ENCODE data around the gene PNKD.
A peak's percentile ranks its signal among the peaks of the same experiment; 100 is the strongest.

Gene PNKD, protein sequence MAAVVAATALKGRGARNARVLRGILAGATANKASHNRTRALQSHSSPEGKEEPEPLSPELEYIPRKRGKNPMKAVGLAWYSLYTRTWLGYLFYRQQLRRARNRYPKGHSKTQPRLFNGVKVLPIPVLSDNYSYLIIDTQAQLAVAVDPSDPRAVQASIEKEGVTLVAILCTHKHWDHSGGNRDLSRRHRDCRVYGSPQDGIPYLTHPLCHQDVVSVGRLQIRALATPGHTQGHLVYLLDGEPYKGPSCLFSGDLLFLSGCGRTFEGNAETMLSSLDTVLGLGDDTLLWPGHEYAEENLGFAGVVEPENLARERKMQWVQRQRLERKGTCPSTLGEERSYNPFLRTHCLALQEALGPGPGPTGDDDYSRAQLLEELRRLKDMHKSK

DNA sequence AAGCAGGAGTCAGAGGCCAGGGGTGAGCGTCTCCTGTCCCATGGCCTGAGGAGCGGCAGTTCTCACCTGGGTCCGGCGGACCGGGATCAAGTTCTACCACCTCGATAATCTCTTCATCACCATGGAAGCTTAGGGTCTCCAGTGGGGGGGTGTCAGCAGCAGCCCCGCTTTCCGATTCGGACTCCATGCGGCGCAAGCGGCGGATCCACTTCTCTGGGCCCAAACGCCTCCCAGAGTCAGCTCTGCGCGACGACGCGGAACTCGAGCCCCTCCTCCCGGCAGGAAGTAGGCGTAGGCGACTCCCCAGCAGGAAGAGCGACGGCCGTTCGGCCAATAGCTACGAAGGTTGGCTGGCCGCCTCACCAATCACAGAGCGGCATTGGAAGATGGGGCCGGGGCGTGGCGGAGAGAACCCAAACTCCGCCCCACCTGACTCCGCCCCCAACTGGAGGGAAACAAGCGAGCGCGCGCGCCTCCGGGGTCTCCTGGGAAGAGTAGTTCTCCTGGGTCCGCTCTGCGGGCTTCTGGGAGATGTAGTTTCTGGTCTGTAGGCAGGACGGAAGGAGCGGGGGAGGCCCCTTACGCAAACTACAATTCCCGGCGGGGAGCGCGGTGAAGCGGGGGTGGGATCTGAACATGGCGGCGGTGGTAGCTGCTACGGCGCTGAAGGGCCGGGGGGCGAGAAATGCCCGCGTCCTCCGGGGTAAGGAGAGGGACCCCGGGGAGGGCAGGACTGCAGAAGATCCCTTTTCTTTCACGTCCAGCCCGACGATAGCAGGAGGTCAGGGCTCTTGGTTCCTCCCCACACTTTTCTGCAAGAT is at the start of gene PNKD, which contains the start of gene AAMP:
TSS of gene PNKD (plus strand) at position 620 of the 821 bp plus-strand sequence. CDS start at position 637, 17 bp downstream.
TSS of gene AAMP (minus strand) at position 238 of the 821 bp plus-strand sequence. CDS start at position 187, 51 bp downstream.
- peak; percentile 99 to 100 (median 100) for DNase-seq (ENCODE audit: low read depth in 4 of 4, low spot score in 1 of 4)

DNA sequence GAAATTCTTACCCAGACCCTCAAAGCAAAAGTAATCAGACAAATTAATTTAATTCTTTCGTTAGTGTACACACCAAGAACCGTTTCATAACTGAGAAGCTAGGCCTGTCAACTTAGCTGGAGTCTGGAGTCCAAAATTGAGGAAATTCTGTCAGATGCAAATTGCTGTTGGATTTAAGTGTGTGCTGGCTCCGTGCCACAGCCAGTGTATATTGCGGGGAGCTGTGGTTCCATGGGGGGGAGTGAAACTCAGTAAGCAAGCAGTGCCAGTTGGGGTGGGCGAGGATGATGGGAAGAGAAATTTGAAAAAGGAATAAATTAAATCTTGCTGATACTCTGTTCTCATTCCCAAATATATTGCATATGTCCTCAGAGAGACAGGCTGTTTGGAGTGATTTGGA is 49.3 kb upstream of the PNKD start:
- DNase-seq (ENCODE audit: low read depth in 4 of 4, low spot score in 1 of 4), result no peak

DNA sequence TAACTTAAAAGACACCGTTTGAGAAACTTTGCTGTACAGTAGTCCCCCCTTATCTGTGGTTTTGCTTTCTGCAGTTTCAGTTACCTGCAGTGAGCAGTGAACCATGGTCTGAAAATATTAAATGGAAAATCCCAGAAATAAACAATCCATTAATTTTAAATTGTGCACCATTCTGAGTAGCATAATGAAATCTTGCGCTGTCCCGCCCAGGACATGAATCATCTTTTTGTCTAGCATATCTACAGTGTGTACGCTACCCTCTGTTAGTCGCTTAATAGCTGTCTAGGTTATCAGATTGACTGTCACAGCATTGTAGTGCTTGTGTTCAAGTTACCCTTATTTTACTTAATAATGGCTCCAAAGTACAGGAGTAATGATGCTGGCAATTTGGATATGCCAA is 47.3 kb upstream of the PNKD start:
- DNase-seq (ENCODE audit: low read depth in 4 of 4, low spot score in 1 of 4), result no peak

DNA sequence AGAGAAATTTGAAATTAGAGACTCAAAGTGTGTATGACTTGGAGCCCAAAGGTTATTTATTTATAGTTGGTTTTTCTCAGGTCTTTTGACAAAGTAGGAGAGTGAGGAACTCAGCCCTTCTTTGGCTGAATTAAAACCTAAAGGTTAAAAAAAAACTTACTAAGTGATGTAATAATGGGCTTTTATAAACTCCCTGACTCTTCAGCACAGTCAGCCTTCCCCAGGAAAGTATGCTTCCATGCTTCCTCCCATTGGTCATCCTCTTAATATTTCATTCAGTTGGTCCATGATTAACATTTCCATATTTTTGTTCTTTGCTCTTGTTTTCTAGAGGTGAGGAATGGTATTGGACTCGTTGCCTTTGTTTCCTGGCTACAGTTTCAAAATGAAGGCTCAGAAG is 46.1 kb upstream of the PNKD start:
- no peak for DNase-seq (ENCODE audit: low read depth in 4 of 4, low spot score in 1 of 4)

DNA sequence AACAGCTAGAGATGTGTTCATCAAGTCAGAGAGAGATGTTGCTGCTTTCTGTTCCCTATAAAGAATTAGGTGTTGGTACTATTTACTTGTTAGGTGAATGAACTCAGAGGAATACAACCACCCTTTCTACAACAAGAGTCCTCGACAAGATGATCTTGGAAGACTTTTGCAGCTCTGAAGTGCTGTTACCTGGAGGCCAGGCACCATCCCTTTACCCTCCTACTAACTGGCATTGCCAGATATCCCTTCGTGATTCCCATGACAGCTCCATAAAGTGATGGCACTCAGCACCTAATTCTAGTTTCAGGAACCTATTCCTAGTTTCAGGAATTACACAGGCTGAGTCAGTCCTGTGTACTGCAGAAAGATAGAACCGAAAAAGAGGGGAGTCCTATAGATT is 43.4 kb upstream of the PNKD start:
- DNase-seq (ENCODE audit: low read depth in 4 of 4, low spot score in 1 of 4), result no peak

DNA sequence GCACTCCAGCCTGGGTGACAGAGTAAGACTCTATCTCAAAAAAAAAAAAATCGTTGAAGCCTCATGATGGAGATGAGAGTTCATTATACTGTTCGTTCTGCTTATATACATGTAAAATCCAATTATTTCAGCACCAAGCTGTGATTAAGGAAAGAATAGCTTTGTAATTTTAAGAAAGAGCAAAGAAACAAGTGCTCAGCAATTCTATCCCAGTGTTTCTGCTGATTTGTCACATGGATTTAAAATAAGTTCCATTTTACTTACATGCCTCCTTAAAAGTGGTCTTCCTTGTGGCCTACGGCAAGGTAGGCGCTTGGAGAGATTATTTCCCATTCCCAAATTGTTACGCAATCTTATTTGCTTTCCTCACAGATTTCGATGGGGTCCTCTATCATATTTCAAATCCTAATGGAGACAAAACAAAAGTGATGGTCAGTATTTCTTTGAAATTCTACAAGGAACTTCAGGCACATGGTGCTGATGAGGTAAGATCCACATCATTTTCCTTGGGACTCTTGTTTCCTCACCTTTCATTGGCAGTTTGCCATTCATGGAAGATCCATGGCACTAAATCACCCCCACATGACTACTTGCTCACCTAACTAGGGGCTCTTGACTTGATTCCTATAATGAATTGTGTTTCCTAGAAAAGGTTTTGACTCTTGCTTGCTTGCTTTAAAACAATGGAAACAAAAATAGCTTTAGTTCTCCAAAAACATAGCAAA is 41.8 kb upstream of the PNKD start:
- no peak for DNase-seq (ENCODE audit: low read depth in 4 of 4, low spot score in 1 of 4)

DNA sequence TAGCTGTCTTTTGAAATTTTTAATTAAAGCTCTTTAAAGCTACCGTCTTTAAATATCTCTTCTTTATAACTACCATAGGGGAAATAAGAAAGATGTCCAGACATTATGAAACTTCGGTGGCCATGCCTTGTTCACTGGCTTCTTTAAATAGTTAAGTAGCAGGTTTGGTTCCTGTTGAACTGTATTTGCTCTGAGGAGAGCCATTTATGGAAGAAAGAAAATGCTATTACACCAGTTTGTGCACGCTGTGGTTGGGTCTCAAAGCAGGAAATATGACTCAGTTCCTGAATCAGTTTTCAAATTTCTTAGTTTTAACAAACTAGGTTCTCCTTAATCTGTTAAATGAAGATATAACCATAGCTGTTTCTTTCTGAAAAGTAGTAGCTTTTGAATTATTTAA is 41.1 kb upstream of the PNKD start:
- no peak for DNase-seq (ENCODE audit: low read depth in 4 of 4, low spot score in 1 of 4)

DNA sequence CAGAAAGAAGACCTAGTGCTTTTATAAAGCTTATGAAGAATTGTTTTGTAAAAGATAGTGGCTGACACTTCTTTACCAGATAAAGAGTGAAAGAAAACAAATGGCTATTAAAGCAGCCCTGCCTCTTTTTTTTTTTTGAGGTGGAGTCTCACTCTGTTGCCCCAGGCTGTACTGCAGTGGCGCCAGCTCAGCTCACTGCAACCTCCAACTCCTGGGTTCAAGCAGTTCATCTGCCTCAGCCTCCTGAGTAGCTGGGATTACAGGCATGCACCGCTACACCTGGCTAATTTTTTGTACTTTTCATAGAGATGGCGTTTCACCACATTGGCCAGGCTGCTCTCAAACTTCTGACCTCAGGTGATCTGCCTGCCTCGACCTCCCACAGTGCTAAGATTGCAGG is 40.5 kb upstream of the PNKD start:
- no peak for DNase-seq (ENCODE audit: low read depth in 4 of 4, low spot score in 1 of 4)

DNA sequence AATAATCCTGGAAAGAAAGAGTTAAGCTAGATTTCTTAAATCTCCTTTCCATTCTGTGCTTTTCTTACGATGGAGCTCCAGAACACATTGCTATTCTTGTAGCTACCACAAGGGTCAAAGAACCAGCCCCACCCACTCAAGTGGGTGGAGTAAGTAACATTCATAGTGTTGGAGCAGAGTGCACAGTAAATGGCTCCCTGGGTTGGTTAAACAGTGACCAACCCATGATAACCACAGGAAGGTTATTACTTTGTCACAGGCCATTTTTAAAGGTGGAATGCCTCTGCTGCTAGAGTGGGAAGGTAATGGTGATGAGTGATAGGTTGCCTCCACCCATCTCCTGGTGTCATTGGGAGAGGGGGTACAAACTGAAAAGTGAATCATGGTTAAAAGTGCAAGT is 39.4 kb upstream of the PNKD start:
- DNase-seq (ENCODE audit: low read depth in 4 of 4, low spot score in 1 of 4), result no peak

DNA sequence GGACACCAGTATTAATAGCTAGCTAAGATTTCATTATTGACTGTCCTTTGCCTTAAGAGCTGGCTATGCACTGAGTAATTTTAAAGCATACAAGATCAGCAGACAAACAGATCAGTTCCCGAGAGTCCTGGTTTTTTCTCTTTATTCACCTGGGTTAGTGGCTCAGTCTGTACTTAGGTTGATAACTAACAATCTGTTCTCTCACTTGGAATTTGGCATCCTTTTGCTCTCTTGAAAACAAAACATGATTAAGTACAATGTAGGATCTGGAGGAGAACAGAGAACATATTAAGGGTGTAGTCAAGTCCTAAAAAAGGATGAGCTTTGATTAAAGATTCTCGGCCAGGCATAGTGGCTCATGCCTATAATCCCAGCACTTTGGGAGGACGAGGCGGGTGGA is 36.8 kb upstream of the PNKD start:
- no peak for DNase-seq (ENCODE audit: low read depth in 4 of 4, low spot score in 1 of 4)

DNA sequence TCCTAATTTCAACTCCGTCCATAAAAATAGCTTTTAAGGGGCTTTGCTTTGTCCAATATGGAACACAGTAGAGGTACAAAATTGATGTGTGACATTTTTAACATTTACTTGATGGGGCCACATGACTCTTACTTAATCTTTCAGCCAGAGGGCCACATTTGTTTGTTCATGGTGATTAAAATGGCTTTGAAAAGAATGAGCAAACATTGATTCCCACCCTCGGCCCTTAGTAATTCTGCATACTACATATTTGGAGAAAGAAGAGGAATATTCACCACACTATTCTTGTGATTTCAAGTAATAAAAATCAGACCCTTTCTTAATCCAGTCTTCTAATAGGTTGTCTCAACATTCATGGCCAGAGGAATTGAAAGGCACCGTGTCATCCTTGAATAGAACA is 35.8 kb upstream of the PNKD start:
- no peak for DNase-seq (ENCODE audit: low read depth in 4 of 4, low spot score in 1 of 4)

DNA sequence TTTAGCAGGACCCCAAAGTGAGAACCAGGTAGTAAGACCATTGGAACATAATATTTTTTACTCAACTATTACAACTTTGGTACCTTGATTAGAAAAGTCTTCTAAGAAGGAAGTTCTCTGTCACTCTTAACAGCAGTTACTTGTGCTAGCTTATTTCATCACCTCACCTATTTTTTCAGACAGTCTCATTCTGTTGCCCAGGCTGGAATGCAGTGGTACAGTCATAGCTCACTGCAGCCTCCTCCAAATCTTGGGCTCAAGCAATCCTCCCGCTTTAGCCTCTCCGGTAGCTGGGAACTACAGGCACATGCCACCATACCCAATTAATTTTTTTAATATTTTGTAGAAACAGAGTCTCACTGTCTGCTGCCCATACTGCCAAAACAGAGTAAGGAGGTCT is 35.3 kb upstream of the PNKD start:
- no peak for DNase-seq (ENCODE audit: low read depth in 4 of 4, low spot score in 1 of 4)

DNA sequence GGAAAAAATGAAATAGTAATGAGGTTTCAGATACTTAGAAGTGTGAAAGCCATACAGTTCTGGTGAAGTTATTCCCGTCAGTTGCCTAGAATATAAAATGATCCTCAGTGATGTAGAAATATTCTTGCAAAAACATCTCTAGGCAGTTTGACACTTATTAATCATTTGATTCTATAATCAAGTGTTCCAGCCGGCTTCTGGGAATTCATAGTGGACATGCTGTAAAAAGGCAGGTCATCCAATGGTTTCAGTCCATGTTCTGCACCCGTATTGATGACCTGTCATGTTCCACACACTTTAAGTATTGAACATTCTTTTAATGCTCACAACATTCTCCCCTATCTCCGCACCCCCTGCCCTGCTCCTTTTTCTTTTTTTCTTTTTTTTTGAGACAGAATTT is 33.5 kb upstream of the PNKD start:
- DNase-seq (ENCODE audit: low read depth in 4 of 4, low spot score in 1 of 4), result no peak

DNA sequence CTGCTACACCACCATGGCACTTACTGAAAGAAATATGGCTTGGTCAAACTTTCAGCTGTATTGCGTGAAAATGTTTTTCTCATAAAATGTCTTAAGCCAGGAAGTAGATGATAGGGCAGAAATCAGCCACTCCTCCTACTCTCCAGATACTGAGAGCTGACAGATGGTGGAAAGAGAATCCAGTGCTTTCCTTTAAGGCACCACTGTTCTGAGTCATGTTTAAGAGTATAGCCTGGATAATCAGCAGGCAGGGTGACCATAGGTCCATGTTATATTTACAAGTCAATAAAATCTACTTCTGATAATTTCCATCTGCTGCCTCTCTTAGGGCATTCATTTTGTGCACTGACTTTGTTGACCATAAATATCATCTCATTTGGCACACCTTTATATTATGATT is 31.4 kb upstream of the PNKD start:
- DNase-seq (ENCODE audit: low read depth in 4 of 4, low spot score in 1 of 4), result no peak

DNA sequence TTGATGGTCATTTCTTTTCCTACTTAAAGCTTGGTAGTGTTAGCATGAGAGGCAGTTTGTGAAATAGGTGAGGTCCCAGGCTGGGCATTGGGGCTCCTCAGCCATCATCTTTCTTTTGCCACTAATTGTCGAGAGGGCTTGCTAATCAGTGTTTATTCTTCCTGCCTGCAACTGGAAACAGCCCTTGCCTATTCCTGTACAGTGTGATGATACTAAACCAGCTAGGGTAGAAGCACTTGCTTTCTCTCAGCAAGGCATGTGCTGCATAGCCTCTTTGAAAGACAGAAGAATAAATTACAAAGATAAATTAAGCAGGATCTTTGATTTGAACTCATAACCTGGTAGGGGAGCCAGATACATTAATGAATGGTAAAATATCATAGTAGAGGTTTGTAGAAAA is 26.1 kb upstream of the PNKD start:
- DNase-seq (ENCODE audit: low read depth in 4 of 4, low spot score in 1 of 4), result no peak

DNA sequence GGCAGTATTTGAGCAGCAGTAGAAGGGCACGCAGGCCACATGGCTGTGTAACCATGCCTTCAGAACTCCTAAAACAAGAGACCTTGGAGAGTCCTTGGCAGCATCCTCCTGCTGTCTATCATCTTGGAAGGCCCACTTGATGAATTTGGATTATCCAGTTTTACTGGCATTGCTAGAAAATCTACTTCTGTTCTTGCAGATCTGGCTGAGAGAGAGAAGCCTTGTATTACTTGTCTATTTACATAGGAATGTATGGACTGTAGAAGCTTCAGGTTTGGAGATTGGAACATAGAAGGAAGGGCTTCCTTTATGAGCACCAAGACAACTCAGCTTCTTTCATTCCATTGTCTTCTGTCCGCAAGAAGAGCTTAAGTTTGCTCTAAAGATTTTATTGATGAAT is 25.7 kb upstream of the PNKD start:
- no peak for DNase-seq (ENCODE audit: low read depth in 4 of 4, low spot score in 1 of 4)

DNA sequence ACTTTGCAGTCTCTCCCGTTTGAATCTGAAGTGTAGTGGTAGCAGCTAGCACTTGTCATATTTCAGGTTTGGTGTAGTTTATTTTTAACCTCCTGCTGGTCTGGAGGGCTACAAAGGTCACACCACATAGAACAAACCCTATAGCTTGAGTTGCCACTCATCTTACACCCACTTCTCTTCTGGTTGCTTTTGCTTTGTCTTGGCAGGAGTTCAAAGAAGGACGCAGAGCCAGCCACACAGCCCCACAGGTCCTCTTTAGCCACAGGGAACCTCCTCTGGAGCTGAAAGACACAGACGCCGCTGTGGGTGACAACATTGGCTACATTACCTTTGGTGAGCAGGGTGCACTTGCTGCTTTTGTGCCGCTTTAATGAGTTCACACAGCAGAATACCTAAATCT is 25.1 kb upstream of the PNKD start:
- no peak for DNase-seq (ENCODE audit: low read depth in 4 of 4, low spot score in 1 of 4)

DNA sequence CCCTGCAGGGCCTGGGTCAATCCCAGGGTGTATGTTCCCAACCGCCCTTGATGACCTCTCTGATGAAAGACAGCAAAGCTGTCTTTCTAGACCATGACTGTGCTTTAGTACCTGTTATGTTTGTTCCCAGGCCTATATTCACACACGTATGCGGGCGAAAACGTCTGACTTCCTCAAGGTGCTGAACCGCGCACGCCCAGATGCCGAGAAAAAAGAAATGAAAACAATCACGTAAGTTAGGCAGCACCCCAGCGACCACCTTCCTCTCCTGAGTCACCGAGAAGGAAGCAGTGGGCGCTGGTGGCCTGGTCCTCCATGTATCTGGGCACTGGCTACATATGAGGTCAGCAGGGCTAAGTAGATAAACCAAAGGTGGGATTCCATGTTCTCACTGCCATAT is 20.6 kb upstream of the PNKD start:
- DNase-seq (ENCODE audit: low read depth in 4 of 4, low spot score in 1 of 4), result no peak

DNA sequence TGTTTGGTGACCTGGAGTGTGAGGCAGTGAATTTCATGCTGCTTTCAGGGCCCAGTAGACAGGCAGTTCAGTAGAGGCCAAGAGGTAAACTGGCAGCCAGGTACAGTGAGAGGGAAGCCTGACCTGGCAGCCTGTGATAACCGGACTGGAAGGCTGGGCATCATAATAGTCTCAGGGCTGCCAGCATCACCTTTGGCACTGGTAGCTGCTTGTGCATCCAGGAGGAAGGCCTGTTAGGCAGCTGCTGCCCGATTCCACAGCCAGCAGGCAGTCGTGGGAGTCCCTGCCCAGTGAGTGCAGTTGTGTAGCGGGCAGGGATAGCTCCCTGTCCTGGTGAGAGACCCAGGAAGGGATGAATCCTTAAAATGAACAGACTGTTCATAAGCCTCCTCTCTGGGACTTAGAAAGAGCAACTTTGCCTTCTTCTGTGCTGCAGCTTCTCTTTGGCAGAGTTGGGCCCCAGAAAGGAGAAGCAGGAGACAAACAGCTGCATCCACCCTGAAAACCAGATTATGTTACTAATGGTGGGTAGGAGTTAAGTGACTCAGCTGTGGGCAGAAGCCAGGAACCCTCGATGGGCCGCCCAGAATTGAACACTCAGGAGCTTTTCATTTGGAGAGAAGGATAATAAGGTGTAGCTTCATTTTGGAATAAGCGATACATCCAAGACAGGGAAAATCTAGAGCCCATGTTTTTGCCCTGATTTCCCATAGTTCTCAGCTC is 17.6 kb upstream of the PNKD start:
- DNase-seq (ENCODE audit: low read depth in 4 of 4, low spot score in 1 of 4), result no peak

DNA sequence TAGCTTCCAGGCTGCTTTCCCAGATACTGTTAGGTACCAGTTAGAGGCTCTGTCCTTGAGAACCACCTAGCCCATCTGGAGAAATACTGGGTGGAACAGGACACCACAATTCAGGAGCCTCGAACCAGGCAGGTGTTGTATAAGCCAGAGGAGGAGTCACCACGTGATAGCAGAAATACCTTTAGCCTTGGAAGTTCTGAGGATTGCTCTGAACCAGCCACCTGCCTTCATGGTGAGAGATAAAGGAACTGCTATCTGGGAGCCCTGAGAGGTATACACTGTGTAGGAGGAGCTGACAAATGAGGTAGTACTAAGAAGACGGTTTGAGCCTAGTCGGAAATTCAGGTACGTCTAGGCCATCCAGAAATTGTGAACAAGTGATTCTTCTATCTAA is 17.1 kb upstream of the PNKD start:
- no peak for DNase-seq (ENCODE audit: low read depth in 4 of 4, low spot score in 1 of 4)

DNA sequence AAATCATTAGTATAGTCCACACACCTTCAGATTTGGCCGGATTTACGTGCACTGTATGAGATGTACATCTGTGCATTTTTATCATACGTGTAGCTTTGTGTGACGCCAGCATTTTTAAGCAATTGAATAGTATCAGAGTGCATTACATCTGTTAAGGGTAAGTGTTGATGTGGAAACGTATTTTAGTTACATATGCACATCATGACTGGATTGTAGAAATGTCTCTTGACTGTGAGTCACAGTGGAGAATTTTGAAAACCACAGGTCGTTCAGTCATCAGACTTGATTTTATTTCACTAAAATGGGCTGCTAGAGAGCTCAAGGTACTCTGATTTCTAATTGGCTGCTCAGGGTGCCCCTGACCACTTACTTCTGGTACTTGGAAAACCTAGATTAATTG is 14.9 kb upstream of the PNKD start:
- no peak for DNase-seq (ENCODE audit: low read depth in 4 of 4, low spot score in 1 of 4)

Data from stimulated activated CD4-positive, alpha-beta T cell treated with anti-CD3 and anti-CD28 coated beads, Interleukin-1b, Interleukin-23, amount 100 ng/mL, for 24 hours (primary cell).